Loucy (cell line): ENCODE measurements around the gene PRSS57.

Experiments
- H2AFZ ChIP-seq: fragments of 200-600 bp; sonication (generic); 2 replicates; pipeline ENCODE4 v1.6.0; 2016; ENCODE audit warnings: antibody characterized with exemption, mild to moderate bottlenecking, low read length, moderate library complexity
- H3F3A ChIP-seq: fragments of 200-600 bp; 2 replicates; pipeline ENCODE4 v1.6.0; 2016; ENCODE audit warnings: antibody characterized with exemption, low read depth, mild to moderate bottlenecking
- H3K27me3 ChIP-seq: fragments of 200-600 bp; sonication (generic); 2 replicates; pipeline ENCODE4 v1.6.1; 2014; ENCODE audit warnings: low read length, mild to moderate bottlenecking; ENCODE audit not compliant: insufficient read depth, poor library complexity, severe bottlenecking
- H3K36me3 ChIP-seq: fragments of 200-600 bp; sonication (generic); 2 replicates; pipeline ENCODE4 v1.6.1; 2016; ENCODE audit warnings: low read length; ENCODE audit not compliant: insufficient read depth
- H3K4me1 ChIP-seq: fragments of 200-600 bp; sonication (generic); 2 replicates; pipeline ENCODE4 v1.5.1; 2014; ENCODE audit warnings: low read length, mild to moderate bottlenecking; ENCODE audit not compliant: insufficient read depth, poor library complexity, severe bottlenecking
- H3K4me2 ChIP-seq: fragments of 200-600 bp; sonication (generic); 2 replicates; pipeline ENCODE4 v1.6.0; 2014; ENCODE audit warnings: antibody characterized with exemption, low read length, low read depth, mild to moderate bottlenecking; ENCODE audit not compliant: poor library complexity, severe bottlenecking
- H3K4me3 ChIP-seq: fragments of 200-600 bp; sonication (generic); 2 replicates; pipeline ENCODE4 v1.5.1; 2014; ENCODE audit warnings: low read length, mild to moderate bottlenecking, mixed read lengths; ENCODE audit not compliant: poor library complexity, severe bottlenecking
- H3K79me2 ChIP-seq: fragments of 200-600 bp; sonication (generic); 2 replicates; pipeline ENCODE4 v1.6.1; 2014; ENCODE audit warnings: low read length; ENCODE audit not compliant: insufficient read depth
- H3K9ac ChIP-seq: fragments of 200-600 bp; sonication (generic); 2 replicates; pipeline ENCODE4 v1.6.0; 2014; ENCODE audit warnings: mild to moderate bottlenecking, low read depth, low read length, moderate library complexity; ENCODE audit not compliant: poor library complexity, severe bottlenecking
- H3K9me2 ChIP-seq: fragments of 200-600 bp; sonication (generic); replicated peaks from 2 replicates; pipeline ENCODE4 v1.6.1; 2016; ENCODE audit warnings: low read depth, low read length, mixed read lengths
- H3K9me3 ChIP-seq: fragments of 200-600 bp; sonication (generic); 2 replicates; pipeline ENCODE4 v1.6.1; 2014; ENCODE audit warnings: mild to moderate bottlenecking, antibody characterized with exemption, low read length, low read depth; ENCODE audit not compliant: insufficient read depth
- H4K20me1 ChIP-seq: fragments of 200-600 bp; sonication (generic); 2 replicates; pipeline ENCODE4 v1.6.0; 2014; ENCODE audit warnings: antibody characterized with exemption, low read length, mild to moderate bottlenecking; ENCODE audit not compliant: insufficient read depth, poor library complexity, severe bottlenecking
- CTCF ChIP-seq: fragments of 200-600 bp; sonication (generic); conservative IDR thresholded peaks from 2 replicates; pipeline ENCODE4 v1.5.1; 2014; ENCODE audit warnings: mild to moderate bottlenecking, antibody characterized with exemption, low read length
- EZH2phosphoT487 ChIP-seq: fragments of 200-600 bp; IDR thresholded peaks from 2 replicates; pipeline ENCODE4 v1.6.1; 2018; ENCODE audit warnings: antibody characterized with exemption, mild to moderate bottlenecking, moderate library complexity, borderline replicate concordance

PRSS57 gene

GRCh38 chr19:685454-685931 is 9.8 kb downstream of the PRSS57 start:
- Histone ChIP-seq H3K79me2 (no peaks in the 10 kb centered on the region), H4K20me1 (no peaks in the 10 kb centered on the region), H3F3A (no peaks in the 10 kb centered on the region), H3K9me2 (no peaks in the 10 kb centered on the region), H3K27me3 (no peaks in the 10 kb centered on the region), H3K36me3 (no peaks in the 10 kb centered on the region), H3K9me3 (no peaks in the 10 kb centered on the region), H3K4me1 (peaks cover 6% of the 10 kb centered on the region), H3K4me3 (no peak overlapping the region), H3K4me2 (no peak overlapping the region), H2AFZ (no peak overlapping the region), H3K9ac (no peak overlapping the region)
- TF ChIP-seq CTCF (no peak), EZH2phosphoT487 (no peak)

- Histone ChIP-seq H3K9me2 (no peaks in the 10 kb centered on the region), H4K20me1 (no peaks in the 10 kb centered on the region), H3K9ac (no peak overlapping the region), H3K79me2 (peaks cover 7% of the 10 kb centered on the region; the same call in 1 of the 2 replicates), H3K4me3 (no peak overlapping the region), H2AFZ (no peak overlapping the region), H3K36me3 (no peaks in the 10 kb centered on the region), H3K9me3 (no peaks in the 10 kb centered on the region), H3F3A (no peaks in the 10 kb centered on the region), H3K4me1 (peaks cover 15% of the 10 kb centered on the region), H3K27me3 (no peaks in the 10 kb centered on the region), H3K4me2 (no peak overlapping the region)
- TF ChIP-seq CTCF (no peak), EZH2phosphoT487 (no peak)
These were observed 12.5 kb downstream of the PRSS57 start for GRCh38 chr19:682678-683320.

- no peaks in the 10 kb centered on the region for H3K27me3 ChIP-seq
- peak overlapping the region; percentile 74 for H3K4me3 ChIP-seq
- H4K20me1 ChIP-seq: no peaks in the 10 kb centered on the region
- peak overlapping the region; percentile 55 for H3K9ac ChIP-seq
- H3K79me2 ChIP-seq: peaks cover 7% of the 10 kb centered on the region; the same call in 1 of the 2 replicates
- H3F3A ChIP-seq: no peaks in the 10 kb centered on the region
- peak overlapping the region; percentile 96; the same call in 1 of the 2 replicates for H2AFZ ChIP-seq
- H3K4me2 ChIP-seq: peak overlapping the region; percentile 69
- no peaks in the 10 kb centered on the region for H3K36me3 ChIP-seq
- no peak for TF ChIP-seq EZH2phosphoT487
- no peak for TF ChIP-seq CTCF
- H3K9me2 ChIP-seq: no peaks in the 10 kb centered on the region
- no peaks in the 10 kb centered on the region for H3K9me3 ChIP-seq
- H3K4me1 ChIP-seq: peaks cover 15% of the 10 kb centered on the region
These were observed 13.9 kb downstream of the PRSS57 start for GRCh38 chr19:681029-682019.
